Thyroid gland (tissue), 4 donors: ENCODE measurements around the gene SLC22A3.

Experiments used
- POLR2A ChIP-seq, 2 donors: fragments of 450-650 bp; IDR thresholded peaks; one replicate each; pipeline ENCODE4 v1.6.1; 2017; ENCODE audit warnings: antibody characterized with exemption in 2 of 2, mild to moderate bottlenecking in 2 of 2, moderate library complexity in 1 of 2
- TF ChIP-seq, protein P1 (sequence below), 6 experiments: fragments of 200-600 bp in 3 of 6; fragments of 450-650 bp in 3 of 6; sonication (generic) in 3 of 6; IDR thresholded peaks; one replicate each; pipeline ENCODE4 v1.5.1; 2016 to 2019; ENCODE audit warnings: antibody characterized with exemption in 6 of 6, mild to moderate bottlenecking in 2 of 6, inconsistent platforms in 1 of 6, moderate library complexity in 1 of 6

DNA sequence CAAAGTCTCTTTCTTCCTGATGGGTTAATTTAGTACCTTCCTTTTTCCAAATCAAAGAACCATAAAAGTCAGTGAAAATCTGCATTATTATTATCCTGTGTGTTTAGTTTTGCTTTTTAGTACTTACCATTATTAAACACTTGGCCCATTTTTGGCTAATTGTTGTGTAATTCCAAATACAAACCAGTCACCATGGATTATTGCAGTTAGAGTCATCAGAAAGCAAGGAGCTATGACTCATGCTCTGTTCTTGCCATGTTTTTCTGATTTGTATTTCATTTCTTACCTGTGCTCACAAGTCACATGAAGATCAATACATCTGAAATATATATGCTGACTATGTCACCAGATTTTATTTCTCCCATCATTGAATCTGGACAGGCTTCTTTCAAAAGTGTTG lies 31.3 kb downstream of the SLC22A3 start:
- TF ChIP-seq, protein P1, sequence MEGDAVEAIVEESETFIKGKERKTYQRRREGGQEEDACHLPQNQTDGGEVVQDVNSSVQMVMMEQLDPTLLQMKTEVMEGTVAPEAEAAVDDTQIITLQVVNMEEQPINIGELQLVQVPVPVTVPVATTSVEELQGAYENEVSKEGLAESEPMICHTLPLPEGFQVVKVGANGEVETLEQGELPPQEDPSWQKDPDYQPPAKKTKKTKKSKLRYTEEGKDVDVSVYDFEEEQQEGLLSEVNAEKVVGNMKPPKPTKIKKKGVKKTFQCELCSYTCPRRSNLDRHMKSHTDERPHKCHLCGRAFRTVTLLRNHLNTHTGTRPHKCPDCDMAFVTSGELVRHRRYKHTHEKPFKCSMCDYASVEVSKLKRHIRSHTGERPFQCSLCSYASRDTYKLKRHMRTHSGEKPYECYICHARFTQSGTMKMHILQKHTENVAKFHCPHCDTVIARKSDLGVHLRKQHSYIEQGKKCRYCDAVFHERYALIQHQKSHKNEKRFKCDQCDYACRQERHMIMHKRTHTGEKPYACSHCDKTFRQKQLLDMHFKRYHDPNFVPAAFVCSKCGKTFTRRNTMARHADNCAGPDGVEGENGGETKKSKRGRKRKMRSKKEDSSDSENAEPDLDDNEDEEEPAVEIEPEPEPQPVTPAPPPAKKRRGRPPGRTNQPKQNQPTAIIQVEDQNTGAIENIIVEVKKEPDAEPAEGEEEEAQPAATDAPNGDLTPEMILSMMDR (IDR thresholded peaks at IDR 0.05), result no peak
- no peak for TF ChIP-seq POLR2A (IDR thresholded peaks at IDR 0.05)
